H9 (cell line): ENCODE results near the gene UBE2V1. TPM values are rescaled to one million over a fixed set of nuclear protein-coding genes. Genes with fewer than 3 reads are reported as not detected.
"Not testable (repeated sequence)": the region's sequence is repeated elsewhere in the genome, so short reads cannot be mapped to it uniquely, and the experiment has no call there.

Experiments used
- DNase-seq: peaks from one replicate; pipeline ENCODE4 v3.0.0-alpha.2; 2017
- H2AFZ ChIP-seq: one replicate; pipeline ENCODE4 v1.6.1; 2013; ENCODE audit warnings: mild to moderate bottlenecking, low read length, control low read depth, moderate library complexity
- H2AK5ac ChIP-seq: 2 replicates; pipeline ENCODE4 v1.6.1; 2013; ENCODE audit warnings: low read length, control low read depth, mixed read lengths; ENCODE audit not compliant: insufficient read length
- H2BK120ac ChIP-seq: one replicate; pipeline ENCODE4 v1.6.1; 2013; ENCODE audit warnings: low read depth, mild to moderate bottlenecking, low read length, control low read depth, inconsistent platforms; ENCODE audit not compliant: poor library complexity, severe bottlenecking
- H2BK12ac ChIP-seq: 2 replicates; pipeline ENCODE4 v1.6.1; 2013; ENCODE audit warnings: low read length, control low read depth, mixed read lengths, low read depth; ENCODE audit not compliant: insufficient read length
- H2BK15ac ChIP-seq: 2 replicates; pipeline ENCODE4 v1.6.1; 2013; ENCODE audit warnings: low read depth, low read length, control low read depth
- H2BK20ac ChIP-seq: one replicate; pipeline ENCODE4 v1.6.1; 2013; ENCODE audit warnings: low read depth, mild to moderate bottlenecking, low read length, control low read depth, inconsistent platforms; ENCODE audit not compliant: poor library complexity, severe bottlenecking
- H2BK5ac ChIP-seq: 2 replicates; pipeline ENCODE4 v1.6.1; 2013; ENCODE audit warnings: low read length, control low read depth, mixed read lengths; ENCODE audit not compliant: insufficient read length
- H3K14ac ChIP-seq: 2 replicates; pipeline ENCODE4 v1.6.1; 2013; ENCODE audit warnings: low read length, control low read depth; ENCODE audit not compliant: insufficient read depth
- H3K18ac ChIP-seq: 2 replicates; pipeline ENCODE4 v1.6.1; 2013; ENCODE audit warnings: low read depth, mild to moderate bottlenecking, mixed read lengths, low read length, control low read depth; ENCODE audit not compliant: insufficient read length
- H3K23ac ChIP-seq: 2 replicates; pipeline ENCODE4 v1.6.1; 2013; ENCODE audit warnings: low read length, control low read depth, mixed read lengths, low read depth; ENCODE audit not compliant: insufficient read length
- H3K23me2 ChIP-seq: 2 replicates; pipeline ENCODE4 v1.6.1; 2013; ENCODE audit warnings: low read depth, mild to moderate bottlenecking, mixed read lengths, low read length, control low read depth; ENCODE audit not compliant: insufficient read length, poor library complexity, severe bottlenecking
- H3K27ac ChIP-seq: 2 replicates; pipeline ENCODE4 v1.5.1; 2013; ENCODE audit warnings: low read length, control low read depth, mixed read lengths, low read depth; ENCODE audit not compliant: insufficient read length
- H3K27me3 ChIP-seq: 2 replicates; pipeline ENCODE4 v1.6.1; 2013; ENCODE audit warnings: low read length, control low read depth, inconsistent platforms; ENCODE audit not compliant: insufficient read depth
- H3K4ac ChIP-seq: 2 replicates; pipeline ENCODE4 v1.6.1; 2013; ENCODE audit warnings: low read depth, mild to moderate bottlenecking, control low read depth, inconsistent platforms, low read length, moderate library complexity
- H3K4me1 ChIP-seq: 2 replicates; pipeline ENCODE4 v1.6.1; 2013; ENCODE audit warnings: low read length, control low read depth, inconsistent platforms; ENCODE audit not compliant: insufficient read depth
- H3K4me2 ChIP-seq: 2 replicates; pipeline ENCODE4 v1.6.1; 2013; ENCODE audit warnings: low read length, control low read depth, mixed read lengths; ENCODE audit not compliant: insufficient read length, insufficient read depth
- H3K56ac ChIP-seq: 2 replicates; pipeline ENCODE4 v1.6.1; 2013; ENCODE audit warnings: low read depth, mild to moderate bottlenecking, mixed read lengths, low read length, control low read depth; ENCODE audit not compliant: insufficient read length
- H3K79me1 ChIP-seq: 2 replicates; pipeline ENCODE4 v1.6.1; 2013; ENCODE audit warnings: low read depth, mild to moderate bottlenecking, moderate library complexity, low read length, control low read depth, inconsistent platforms; ENCODE audit not compliant: insufficient read depth, poor library complexity, severe bottlenecking
- H3K79me2 ChIP-seq: 2 replicates; pipeline ENCODE4 v1.6.1; 2013; ENCODE audit warnings: low read length, control low read depth, inconsistent platforms; ENCODE audit not compliant: insufficient read depth
- H3K9ac ChIP-seq: 2 replicates; pipeline ENCODE4 v1.6.1; 2013; ENCODE audit warnings: low read length, control low read depth, mixed read lengths; ENCODE audit not compliant: insufficient read length; ENCODE audit errors: extremely low read depth
- H3K9me3 ChIP-seq: one replicate; pipeline ENCODE4 v1.6.1; 2013; ENCODE audit warnings: low read depth, low read length, inconsistent platforms; ENCODE audit not compliant: control insufficient read depth
- H3T11ph ChIP-seq: one replicate; pipeline ENCODE4 v1.6.1; 2013; ENCODE audit warnings: mild to moderate bottlenecking, low read length, control low read depth, inconsistent platforms
- H4K20me1 ChIP-seq: one replicate; pipeline ENCODE4 v1.6.1; 2013; ENCODE audit not compliant: control insufficient read depth, insufficient read length, insufficient read depth
- H4K5ac ChIP-seq: 2 replicates; pipeline ENCODE4 v1.6.1; 2013; ENCODE audit warnings: low read depth, mild to moderate bottlenecking, mixed read lengths, low read length, control low read depth; ENCODE audit not compliant: insufficient read length
- H4K8ac ChIP-seq: replicated peaks from 2 replicates; pipeline ENCODE4 v1.6.1; 2013; ENCODE audit warnings: low read length, control low read depth, mixed read lengths, low read depth; ENCODE audit not compliant: insufficient read length
- H4K91ac ChIP-seq: 2 replicates; pipeline ENCODE4 v1.6.1; 2013; ENCODE audit warnings: low read depth, mild to moderate bottlenecking, moderate library complexity, mixed read lengths, low read length, control low read depth; ENCODE audit not compliant: insufficient read length
- H3K27ac Mint-ChIP-seq, 3 experiments: 2 replicates in 2 of 3; 3 replicates in 1 of 3; pipeline ENCODE4 v1.8.0; 2020 to 2021; ENCODE audit warnings: mixed read lengths in 3 of 3, mild to moderate bottlenecking in 1 of 3, moderate library complexity in 1 of 3
- H3K27me3 Mint-ChIP-seq: 2 replicates; pipeline ENCODE4 v1.8.0; 2021; ENCODE audit warnings: low read depth, mild to moderate bottlenecking, moderate library complexity, mixed read lengths
- H3K36me3 Mint-ChIP-seq, 3 experiments: 2 replicates in 2 of 3; 3 replicates in 1 of 3; pipeline ENCODE4 v1.8.0; 2020 to 2021; ENCODE audit warnings: low read depth in 3 of 3, mixed read lengths in 3 of 3; ENCODE audit not compliant: insufficient read depth in 1 of 3
- H3K4me1 Mint-ChIP-seq, 2 experiments: 2 replicates each; pipeline ENCODE4 v1.8.0; 2020; ENCODE audit warnings: mixed read lengths in 2 of 2
- H3K4me3 Mint-ChIP-seq, 2 experiments: 2 replicates in 1 of 2; 3 replicates in 1 of 2; pipeline ENCODE4 v1.8.0; 2020 to 2021; ENCODE audit warnings: mild to moderate bottlenecking in 2 of 2, mixed read lengths in 2 of 2, moderate library complexity in 1 of 2
- H3K9me3 Mint-ChIP-seq, 2 experiments: 2 replicates in 1 of 2; 3 replicates in 1 of 2; pipeline ENCODE4 v1.8.0; 2020; ENCODE audit warnings: mild to moderate bottlenecking in 2 of 2, mixed read lengths in 2 of 2, moderate library complexity in 1 of 2
- CTCF ChIP-seq: fragments of 200-600 bp; sonication (generic); conservative IDR thresholded peaks from 3 replicates; pipeline ENCODE4 v1.8.0; 2021; ENCODE audit warnings: antibody characterized with exemption, mild to moderate bottlenecking
- whole genome bisulfite sequencing: extraction: QIAGEN DNeasy Blood & Tissue Kit; methylation state at CpG from one replicate; pipeline ENCODE4 v1.1.7; 2013; ENCODE audit warnings: missing lambda C conversion rate, low lambda C conversion rate, mixed read lengths; ENCODE audit not compliant: insufficient read length; ENCODE audit errors: extremely low coverage; 5-methylcytosine and 5-hydroxymethylcytosine counted together
- total RNA-seq: library from RNA; stranded (reverse); gene quantifications from 2 replicates; pipeline ENCODE4 v1.2.1, GENCODE V29; 2021

Gene UBE2V1
- total RNA-seq, 1 experiment from 2014 or later: 152 TPM

GRCh38 chr20:50065325-50065615 lies 47.7 kb downstream of the UBE2V1 start:
- Histone ChIP-seq H3K9ac (no peak overlapping the region), H2BK12ac (no peak overlapping the region), H4K8ac (no peak overlapping the region), H3K23ac (no peak overlapping the region), H3K27me3 (no peaks in the 10 kb centered on the region), H3K4ac (no peak overlapping the region), H3K18ac (no peak overlapping the region), H3T11ph (no peak overlapping the region), H3K4me2 (no peak overlapping the region), H3K79me2 (no peaks in the 10 kb centered on the region), H2BK15ac (no peak overlapping the region), H3K27ac (no peak overlapping the region), H2AFZ (no peak overlapping the region), H4K5ac (no peak overlapping the region), H3K56ac (no peak overlapping the region), H2AK5ac (no peak overlapping the region), H3K9me3 (no peaks in the 10 kb centered on the region), H2BK5ac (no peak overlapping the region), H4K91ac (no peak overlapping the region), H4K20me1 (no peaks in the 10 kb centered on the region), H3K4me1 (no peaks in the 10 kb centered on the region), H3K23me2 (no peaks in the 10 kb centered on the region), H2BK120ac (no peak overlapping the region), H2BK20ac (no peak overlapping the region), H3K14ac (no peak overlapping the region), H3K79me1 (no peaks in the 10 kb centered on the region)
- H3K4me1 Mint-ChIP-seq: peaks cover 11 to 28% of the 10 kb centered on the region in 2 experiments
- no peak for TF ChIP-seq CTCF
- peaks cover 2% of the 10 kb centered on the region; the same call in 1 of the 2 replicates for H3K27me3 Mint-ChIP-seq
- no peak overlapping the region for H3K4me3 Mint-ChIP-seq
- no peak overlapping the region for H3K27ac Mint-ChIP-seq
- no peaks in the 10 kb centered on the region; a peak in 1 of 7 replicates for H3K36me3 Mint-ChIP-seq
- H3K9me3 Mint-ChIP-seq: no peaks in the 10 kb centered on the region
- no peak for DNase-seq
- WGBS: no CpG with 5 or more reads among the region's 3 CpGs

- not testable (repeated sequence) for H3K23me2 ChIP-seq, H3K56ac ChIP-seq, H3K9me3 ChIP-seq, H3K18ac ChIP-seq, H3K4ac ChIP-seq, H2BK5ac ChIP-seq, H3K27me3 ChIP-seq, H3K79me1 ChIP-seq, H4K8ac ChIP-seq, H3K9me3 Mint-ChIP-seq, H4K5ac ChIP-seq, H2AFZ ChIP-seq, H3K4me2 ChIP-seq, H3K27ac ChIP-seq, H2AK5ac ChIP-seq, H4K91ac ChIP-seq, H3K27me3 Mint-ChIP-seq, H3K79me2 ChIP-seq, H3T11ph ChIP-seq, H2BK15ac ChIP-seq, H3K23ac ChIP-seq, H3K4me3 Mint-ChIP-seq, H2BK120ac ChIP-seq, H3K9ac ChIP-seq, DNase-seq, H4K20me1 ChIP-seq, H2BK20ac ChIP-seq, H3K27ac Mint-ChIP-seq, H3K4me1 ChIP-seq, H3K36me3 Mint-ChIP-seq, H3K14ac ChIP-seq, H2BK12ac ChIP-seq
- WGBS: no CpG with 5 or more reads among the region's 6 CpGs
- peaks cover 11 to 23% of the 10 kb centered on the region in 2 experiments for H3K4me1 Mint-ChIP-seq
Measured at GRCh38 chr20:50063763-50064162, 49.2 kb downstream of the UBE2V1 start.
